Heart right ventricle (tissue), 16 donors: Measurements from ENCODE around the gene GRAP2. TPM values are rescaled to one million over a fixed set of nuclear protein-coding genes. Genes with fewer than 3 reads are reported as not detected.

Experiments used
- ATAC-seq, 8 donors: fragments of 200-7000 bp; cut with Tn5 transposase; one replicate each; pipeline ENCODE4 v1.9.1; 2020; ENCODE audit warnings: mild to moderate bottlenecking in 8 of 8, moderate library complexity in 8 of 8, moderate number of reproducible peaks in 1 of 8
- DNase-seq, 2 donors: peaks; one replicate each; pipeline ENCODE4 v3.0.0-alpha.2; 2020
- H3K27ac ChIP-seq, 10 donors: fragments of 200-600 bp; sonication (generic) in 2 of 10; one replicate each; pipeline versions ENCODE4 v1.5.0 to v1.8.0; 2020 to 2022; ENCODE audit warnings: mild to moderate bottlenecking in 3 of 10
- H3K27me3 ChIP-seq, 7 donors: fragments of 200-600 bp; one replicate each; pipeline ENCODE4 v1.8.0; 2021 to 2022; ENCODE audit warnings: mild to moderate bottlenecking in 2 of 7
- H3K36me3 ChIP-seq, 9 donors: fragments of 200-600 bp; sonication (generic) in 1 of 9; one replicate each; pipeline versions ENCODE4 v1.5.0 to v1.8.0; 2020 to 2022; ENCODE audit warnings: mild to moderate bottlenecking in 2 of 9
- H3K4me1 ChIP-seq, 9 donors: fragments of 200-600 bp; sonication (generic) in 1 of 9; one replicate each; pipeline versions ENCODE4 v1.5.0 to v1.8.0; 2020 to 2022; ENCODE audit warnings: mild to moderate bottlenecking in 4 of 9
- H3K4me3 ChIP-seq, 10 donors: fragments of 200-600 bp; sonication (generic) in 2 of 10; one replicate each; pipeline versions ENCODE4 v1.5.0 to v1.8.0; 2020 to 2022; ENCODE audit warnings: mild to moderate bottlenecking in 7 of 10, moderate library complexity in 2 of 10
- H3K9me3 ChIP-seq, 11 donors: fragments of 200-600 bp in 10 of 11; sonication (generic) in 2 of 11; one replicate each; pipeline versions ENCODE4 v1.5.0 to v1.8.0; 2013 to 2022; ENCODE audit warnings: mild to moderate bottlenecking in 2 of 11, control low read depth in 1 of 11, moderate library complexity in 1 of 11
- WGBS, 2 donors: extraction: QIAGEN DNeasy Blood & Tissue Kit; methylation state at CpG; one replicate each; pipeline ENCODE4 v1.1.7; 2013; ENCODE audit warnings: inconsistent platforms in 1 of 2; 5-methylcytosine and 5-hydroxymethylcytosine counted together
- intact Hi-C, 10 donors: fragments of 100-400 bp; cut with DNase I; formaldehyde crosslinking; loops; one replicate each; pipeline versions ENCODE4 v1.11.1 to v1.14.2; 2022
- polyA plus RNA-seq, 2 donors: library from polyadenylated mRNA; stranded (reverse); fragments of 200-250 nt; gene quantifications; one replicate each; pipeline ENCODE4 v1.2.3, GENCODE V29; 2013
- total RNA-seq, 10 donors: library from RNA; stranded (reverse); fragmentation: NEBNext Ultra II Directional in 3 of 10; extraction: Animal tissue kit (Norgen Biotek cat#: 25700) in 3 of 10; gene quantifications; one replicate each; pipeline versions ENCODE4 v1.2.1 to v1.2.4, GENCODE V29; 2021 to 2023
- TF ChIP-seq, protein P1 (sequence below), 9 donors: fragments of 200-600 bp; sonication (generic) in 2 of 9; IDR thresholded peaks; one replicate each; pipeline versions ENCODE4 v1.5.0 to v1.8.0; 2021 to 2022; ENCODE audit warnings: antibody characterized with exemption in 9 of 9, mild to moderate bottlenecking in 5 of 9, moderate library complexity in 1 of 9
- donor health status: Arrhythmogenic right ventricular cardiomyopathy.
- donor health status: ischemic (EF 13 %, LVEDD 7.1; RV severe dilation, severe dysfunction).
- donor health status: healthy with polysubstance abuse.
- donor health status: DM: no; HTN: yes; CAD: no.
- donor health status: DM: no; HTN: no; CAD: no.
- donor health status: ischemic (EF 25% LVEDD 6.9; RV normal size, moderate dysfunction).
- donor health status: ischemic (EF 25% LVEDD 5.7; RV mildly dilated, moderate dysfunction).
- donor health status: healthy.
- donor health status: DM: yes; HTN: yes; CAD: no.
- donor health status: Ischemic cardiomyopathy.
- donor health status: ischemic (EF 35%, LVEDD 5.7; RV mildly dilated, moderate dysfunction).
- donor health status: nonischemic (EF 11% LVEDD 7.7; RV severe dilation, severe dysfunction).
- donor health status: DM: yes; HTN: yes; CAD: no.
- donor health status: PGD.
- donor health status: ischemic (EF 29% LVEDD 5.4; RV normal size, mild dysfunction).
- donor health status: nonischemic (EF 23%, LVEDD 6.1; RV moderate dilation, normal function).

The GRAP2 gene
- total and polyA plus RNA-seq, 12 donors, result 0.19 to 5.6 (median 0.60) TPM

GRCh38 chr22:39994041-39994565 lies 93.2 kb downstream of the GRAP2 start:
- WGBS, 2 donors, result 47 to 48% methylated on average over 20 of the region's 20 CpGs
- intact Hi-C loops, result no loop called here
- no peak for DNase-seq
- Histone ChIP-seq H3K36me3 (no peaks in the 10 kb centered on the region), H3K27me3 (peaks cover 0 to 61% (median 36%) of the 10 kb centered on the region in 7 donors), H3K4me1 (peaks cover 0 to 54% (median 21%) of the 10 kb centered on the region in 9 donors), H3K27ac (no peak overlapping the region), H3K9me3 (no peaks in the 10 kb centered on the region), H3K4me3 (no peak overlapping the region)
- ATAC-seq, result no peak
- TF ChIP-seq, protein P1, sequence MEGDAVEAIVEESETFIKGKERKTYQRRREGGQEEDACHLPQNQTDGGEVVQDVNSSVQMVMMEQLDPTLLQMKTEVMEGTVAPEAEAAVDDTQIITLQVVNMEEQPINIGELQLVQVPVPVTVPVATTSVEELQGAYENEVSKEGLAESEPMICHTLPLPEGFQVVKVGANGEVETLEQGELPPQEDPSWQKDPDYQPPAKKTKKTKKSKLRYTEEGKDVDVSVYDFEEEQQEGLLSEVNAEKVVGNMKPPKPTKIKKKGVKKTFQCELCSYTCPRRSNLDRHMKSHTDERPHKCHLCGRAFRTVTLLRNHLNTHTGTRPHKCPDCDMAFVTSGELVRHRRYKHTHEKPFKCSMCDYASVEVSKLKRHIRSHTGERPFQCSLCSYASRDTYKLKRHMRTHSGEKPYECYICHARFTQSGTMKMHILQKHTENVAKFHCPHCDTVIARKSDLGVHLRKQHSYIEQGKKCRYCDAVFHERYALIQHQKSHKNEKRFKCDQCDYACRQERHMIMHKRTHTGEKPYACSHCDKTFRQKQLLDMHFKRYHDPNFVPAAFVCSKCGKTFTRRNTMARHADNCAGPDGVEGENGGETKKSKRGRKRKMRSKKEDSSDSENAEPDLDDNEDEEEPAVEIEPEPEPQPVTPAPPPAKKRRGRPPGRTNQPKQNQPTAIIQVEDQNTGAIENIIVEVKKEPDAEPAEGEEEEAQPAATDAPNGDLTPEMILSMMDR (IDR thresholded peaks at IDR 0.05), result no peak

DNA sequence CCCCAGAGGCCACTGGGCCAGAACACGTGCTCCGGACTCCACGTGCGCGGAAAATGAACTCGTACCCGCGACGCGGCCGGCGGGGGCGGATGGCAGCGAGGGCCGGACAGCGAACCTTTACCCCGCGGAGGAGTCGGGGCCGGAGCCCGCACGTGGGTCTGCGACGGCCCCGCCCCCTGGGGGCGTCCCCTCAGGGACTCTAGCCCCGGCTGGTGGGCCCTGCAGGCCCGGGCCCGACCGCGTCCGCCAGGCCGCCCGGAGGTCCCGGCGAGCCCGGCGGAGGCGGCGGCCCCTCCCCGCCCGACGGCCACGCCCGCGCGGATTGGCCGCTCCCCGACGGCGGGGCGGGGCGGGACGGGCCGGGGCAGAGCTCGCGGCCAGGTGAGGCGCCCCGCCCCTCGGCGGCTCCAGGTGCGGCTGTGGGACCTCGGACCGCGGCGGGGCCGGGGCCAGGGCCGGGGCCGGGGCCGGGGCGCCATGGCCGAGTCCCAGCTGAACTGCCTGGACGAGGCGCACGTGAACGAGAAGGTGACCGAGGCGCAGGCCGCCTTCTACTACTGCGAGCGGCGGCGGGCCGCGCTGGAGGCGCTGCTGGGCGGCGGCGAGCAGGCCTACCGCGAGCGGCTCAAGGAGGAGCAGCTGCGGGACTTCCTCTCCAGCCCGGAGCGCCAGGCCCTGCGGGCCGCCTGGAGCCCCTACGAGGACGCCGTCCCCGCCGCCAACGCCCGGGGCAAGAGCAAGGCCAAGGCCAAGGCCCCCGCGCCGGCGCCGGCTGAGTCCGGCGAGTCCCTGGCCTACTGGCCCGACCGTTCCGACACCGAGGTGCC lies 93.9 kb downstream of the GRAP2 start, which contains the start of gene FAM83F:
Gene FAM83F (plus strand): TSS at position 389 of the 827 bp plus-strand sequence. CDS start 89 bp downstream, at position 478.
- intact Hi-C loops, result no loop called here
- Histone ChIP-seq H3K27me3 (peaks cover 0 to 61% (median 36%) of the 10 kb centered on the region in 7 donors), H3K4me1 (peaks cover 0 to 51% (median 21%) of the 10 kb centered on the region in 9 donors), H3K36me3 (no peaks in the 10 kb centered on the region), H3K9me3 (no peaks in the 10 kb centered on the region), H3K27ac (peak within 1 kb of the TSS in 3 of 10 donors; percentile 26 to 40 (median 36)), H3K4me3 (peak within 1 kb of the TSS in 9 of 10 donors; percentile 11 to 36 (median 24))
- TF ChIP-seq, protein P1 (IDR thresholded peaks at IDR 0.05), result no peak
- WGBS, 2 donors, result 10 to 13% methylated on average over 66 to 114 of the region's 115 CpGs
- ATAC-seq (peak in 3 of 8 donors; percentile 21 to 50 (median 30)), DNase-seq (peak in 1 of 2 donors; percentile 25)

GRCh38 chr22:39995393-39996252 lies 94.7 kb downstream of the GRAP2 start:
- peaks cover 0 to 61% (median 36%) of the 10 kb centered on the region in 7 donors for H3K27me3 ChIP-seq
- H3K27ac ChIP-seq, result peak overlapping the region in 3 of 10 donors; percentile 26 to 40 (median 36)
- H3K4me1 ChIP-seq, result peaks cover 0 to 47% (median 16%) of the 10 kb centered on the region in 9 donors

More at GRCh38 chr22:39995393-39996252, 94.7 kb downstream of the GRAP2 start:
- DNase-seq (no peak), ATAC-seq (no peak)
- Histone ChIP-seq H3K36me3 (no peaks in the 10 kb centered on the region), H3K4me3 (peak overlapping the region in 8 of 10 donors; percentile 11 to 36 (median 26)), H3K9me3 (no peaks in the 10 kb centered on the region)
- WGBS, 2 donors, result 69 to 72% methylated on average over 35 of the region's 35 CpGs
- TF ChIP-seq, protein P1 (IDR thresholded peaks at IDR 0.05), result no peak
- intact Hi-C loops, result no loop called here
